HG03066 (cell line): Measurements from ENCODE around the gene NEK1.

ENCODE experiments used
- ATAC-seq: cut with Tn5 transposase; IDR thresholded peaks from one replicate; pipeline ENCODE4 v1.9.1; 2021; ENCODE audit warnings: low read depth; ENCODE audit not compliant: unreplicated experiment

NEK1 gene, protein sequence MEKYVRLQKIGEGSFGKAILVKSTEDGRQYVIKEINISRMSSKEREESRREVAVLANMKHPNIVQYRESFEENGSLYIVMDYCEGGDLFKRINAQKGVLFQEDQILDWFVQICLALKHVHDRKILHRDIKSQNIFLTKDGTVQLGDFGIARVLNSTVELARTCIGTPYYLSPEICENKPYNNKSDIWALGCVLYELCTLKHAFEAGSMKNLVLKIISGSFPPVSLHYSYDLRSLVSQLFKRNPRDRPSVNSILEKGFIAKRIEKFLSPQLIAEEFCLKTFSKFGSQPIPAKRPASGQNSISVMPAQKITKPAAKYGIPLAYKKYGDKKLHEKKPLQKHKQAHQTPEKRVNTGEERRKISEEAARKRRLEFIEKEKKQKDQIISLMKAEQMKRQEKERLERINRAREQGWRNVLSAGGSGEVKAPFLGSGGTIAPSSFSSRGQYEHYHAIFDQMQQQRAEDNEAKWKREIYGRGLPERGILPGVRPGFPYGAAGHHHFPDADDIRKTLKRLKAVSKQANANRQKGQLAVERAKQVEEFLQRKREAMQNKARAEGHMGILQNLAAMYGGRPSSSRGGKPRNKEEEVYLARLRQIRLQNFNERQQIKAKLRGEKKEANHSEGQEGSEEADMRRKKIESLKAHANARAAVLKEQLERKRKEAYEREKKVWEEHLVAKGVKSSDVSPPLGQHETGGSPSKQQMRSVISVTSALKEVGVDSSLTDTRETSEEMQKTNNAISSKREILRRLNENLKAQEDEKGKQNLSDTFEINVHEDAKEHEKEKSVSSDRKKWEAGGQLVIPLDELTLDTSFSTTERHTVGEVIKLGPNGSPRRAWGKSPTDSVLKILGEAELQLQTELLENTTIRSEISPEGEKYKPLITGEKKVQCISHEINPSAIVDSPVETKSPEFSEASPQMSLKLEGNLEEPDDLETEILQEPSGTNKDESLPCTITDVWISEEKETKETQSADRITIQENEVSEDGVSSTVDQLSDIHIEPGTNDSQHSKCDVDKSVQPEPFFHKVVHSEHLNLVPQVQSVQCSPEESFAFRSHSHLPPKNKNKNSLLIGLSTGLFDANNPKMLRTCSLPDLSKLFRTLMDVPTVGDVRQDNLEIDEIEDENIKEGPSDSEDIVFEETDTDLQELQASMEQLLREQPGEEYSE (N-terminal part only)

GRCh38 chr4:169611991-169612870 is at the start of gene NEK1:
NEK1 (minus strand) TSS chr4:169612583; CDS start chr4:169602630, 9,953 bp downstream.
- peak; percentile 91 for ATAC-seq

DNA sequence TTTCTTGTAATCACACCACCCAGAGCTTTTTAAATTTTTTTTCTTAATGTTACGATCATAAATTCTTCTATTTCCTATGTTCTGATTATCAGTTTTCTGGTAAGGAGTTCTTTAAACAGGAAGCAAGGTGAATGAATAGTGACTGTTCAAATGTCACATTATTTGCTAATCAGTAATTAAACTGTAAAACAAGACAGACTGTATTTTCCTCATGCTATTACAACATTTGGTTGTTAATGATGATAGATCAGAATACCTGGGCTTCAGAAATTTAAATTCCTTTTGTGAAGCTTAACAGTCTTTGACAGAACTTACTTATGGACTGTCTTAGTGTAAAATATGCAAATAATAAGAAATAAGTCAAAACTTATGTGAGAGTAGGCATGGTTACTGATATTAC is 49.4 kb upstream of the NEK1 start:
- no peak for ATAC-seq

GRCh38 chr4:169660929-169661328 is 48.5 kb upstream of the NEK1 start:
- no peak for ATAC-seq

DNA sequence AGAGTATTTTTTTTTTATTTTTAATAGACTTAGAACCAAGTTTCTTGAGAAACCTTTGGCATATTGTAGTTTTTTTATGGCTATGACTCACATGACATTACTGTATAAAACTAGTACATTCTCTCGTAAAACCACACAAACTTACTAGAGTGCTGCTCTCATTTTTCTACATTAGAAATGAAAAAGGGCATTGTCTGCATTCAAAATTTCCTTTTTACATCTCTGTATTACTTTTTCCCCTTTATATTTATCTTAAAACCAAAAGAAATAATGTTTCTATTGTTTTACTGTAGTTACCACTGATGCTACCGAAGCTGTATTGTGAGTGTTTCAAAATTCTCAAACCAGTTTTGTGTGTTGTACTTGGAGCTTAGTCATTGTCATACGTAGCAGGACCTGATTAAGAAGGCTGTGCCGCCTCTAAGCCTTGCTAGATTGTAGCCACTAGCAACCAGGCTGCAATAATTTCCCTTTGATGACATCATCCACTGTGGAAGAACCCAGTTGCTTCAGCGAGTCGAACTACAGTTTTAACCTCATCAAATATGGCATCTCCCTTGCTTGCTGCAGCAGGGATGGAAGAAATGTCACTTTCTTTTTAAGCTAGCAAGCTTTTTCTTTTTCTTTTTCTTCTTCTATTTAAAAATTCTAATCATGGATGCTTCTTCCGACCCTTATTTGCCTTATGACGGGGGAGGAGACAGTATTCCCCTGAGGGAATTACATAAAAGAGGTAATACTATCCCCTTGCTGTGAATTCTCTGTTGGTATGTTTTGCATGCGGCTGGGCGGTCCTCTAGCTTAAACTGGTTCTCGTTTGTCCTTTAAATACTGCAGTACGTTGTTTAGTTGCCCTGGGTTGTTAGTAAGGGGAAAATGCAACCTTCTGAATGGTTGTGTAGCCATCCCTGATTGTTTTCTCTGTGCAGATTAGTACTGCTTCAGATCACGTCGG is 47.6 kb upstream of the NEK1 start:
- peak; percentile 94 for ATAC-seq

- no peak for ATAC-seq
Observed at GRCh38 chr4:169658975-169659715, 46.8 kb upstream of the NEK1 start.

DNA sequence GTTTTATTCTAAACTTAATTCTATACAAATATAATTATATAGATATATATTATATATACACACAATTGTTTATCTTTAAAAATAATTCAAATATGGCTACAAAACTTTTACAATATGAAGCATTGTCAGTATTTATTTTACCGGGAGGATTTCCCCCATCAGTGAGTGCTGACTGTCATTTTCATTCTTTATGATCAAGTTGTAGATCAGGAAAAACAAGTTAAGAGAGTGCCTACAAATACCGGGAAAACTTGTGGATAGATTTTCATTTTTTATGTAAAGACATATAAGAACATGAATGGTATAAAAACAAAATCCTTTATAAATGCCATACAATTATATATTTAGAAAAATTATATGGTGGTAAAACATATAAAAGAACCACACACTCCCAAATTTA is 45.8 kb upstream of the NEK1 start:
- no peak for ATAC-seq

DNA sequence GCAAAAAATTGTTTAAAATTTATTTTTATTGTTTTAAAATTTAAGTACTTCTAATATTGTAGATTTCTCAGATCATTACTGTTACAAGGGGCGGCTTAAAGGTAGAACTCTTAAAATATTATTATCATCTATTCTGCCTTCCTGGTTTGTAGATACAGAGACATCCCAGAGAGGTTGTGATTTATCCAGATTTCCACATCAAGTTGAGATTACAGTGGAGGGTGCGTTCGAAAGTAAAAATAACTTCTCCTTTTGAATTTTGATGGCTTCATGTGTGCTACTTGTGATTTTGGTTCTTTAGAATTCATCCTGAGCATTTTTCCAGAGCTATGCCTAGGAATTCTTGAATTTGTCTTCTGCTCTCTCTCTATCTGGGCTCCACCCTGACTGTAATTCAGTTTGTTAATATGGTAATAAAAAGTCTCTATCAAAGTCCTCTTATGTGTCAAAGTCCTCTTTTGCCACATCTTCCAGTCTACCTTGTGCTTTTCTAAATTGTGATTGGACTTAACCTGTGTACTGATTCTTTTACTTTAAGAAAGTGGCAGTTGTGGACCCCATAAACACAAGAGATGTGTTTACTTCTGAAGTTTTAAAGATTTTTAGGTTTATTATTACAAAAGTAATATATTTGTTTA is 45.2 kb upstream of the NEK1 start:
- ATAC-seq: no peak

DNA sequence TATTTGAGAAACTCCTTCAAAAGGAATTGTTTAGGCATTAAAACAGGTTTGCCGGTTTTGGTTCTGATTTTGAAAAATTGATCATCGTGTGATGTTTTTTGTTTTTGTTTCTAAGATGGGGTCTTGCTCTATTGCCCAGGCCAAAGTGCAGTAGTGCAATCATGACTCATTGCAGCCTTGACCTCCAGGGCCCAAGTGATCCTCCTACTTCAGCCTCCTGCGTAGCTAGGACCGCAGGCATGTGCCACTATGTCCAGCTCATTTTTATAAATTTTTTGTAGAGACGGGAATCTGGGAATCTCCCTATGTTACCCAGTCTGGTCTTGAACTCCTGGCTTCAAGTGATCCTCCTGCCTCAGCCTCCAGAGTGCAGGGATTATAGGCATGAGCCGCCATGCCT is 43.0 kb upstream of the NEK1 start:
- ATAC-seq: no peak

DNA sequence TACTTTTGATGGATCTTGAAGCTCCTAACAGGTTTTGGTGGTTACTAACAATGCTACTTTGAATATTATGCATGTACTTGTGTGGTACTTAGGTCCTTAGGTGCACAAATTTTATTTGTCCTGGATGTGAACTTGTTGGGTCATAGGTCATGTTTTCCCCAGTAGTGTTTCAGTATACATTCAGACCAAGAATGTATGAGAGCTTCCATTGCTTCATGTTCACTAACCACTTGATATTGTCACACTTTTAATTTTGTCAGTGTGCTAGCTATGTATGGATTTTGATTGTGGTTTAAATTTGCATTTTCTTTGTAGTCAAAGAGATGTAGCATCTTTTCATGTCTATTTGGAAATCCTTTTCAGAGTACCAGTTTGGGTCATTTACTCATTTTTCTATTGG is 40.2 kb upstream of the NEK1 start:
- ATAC-seq: no peak

DNA sequence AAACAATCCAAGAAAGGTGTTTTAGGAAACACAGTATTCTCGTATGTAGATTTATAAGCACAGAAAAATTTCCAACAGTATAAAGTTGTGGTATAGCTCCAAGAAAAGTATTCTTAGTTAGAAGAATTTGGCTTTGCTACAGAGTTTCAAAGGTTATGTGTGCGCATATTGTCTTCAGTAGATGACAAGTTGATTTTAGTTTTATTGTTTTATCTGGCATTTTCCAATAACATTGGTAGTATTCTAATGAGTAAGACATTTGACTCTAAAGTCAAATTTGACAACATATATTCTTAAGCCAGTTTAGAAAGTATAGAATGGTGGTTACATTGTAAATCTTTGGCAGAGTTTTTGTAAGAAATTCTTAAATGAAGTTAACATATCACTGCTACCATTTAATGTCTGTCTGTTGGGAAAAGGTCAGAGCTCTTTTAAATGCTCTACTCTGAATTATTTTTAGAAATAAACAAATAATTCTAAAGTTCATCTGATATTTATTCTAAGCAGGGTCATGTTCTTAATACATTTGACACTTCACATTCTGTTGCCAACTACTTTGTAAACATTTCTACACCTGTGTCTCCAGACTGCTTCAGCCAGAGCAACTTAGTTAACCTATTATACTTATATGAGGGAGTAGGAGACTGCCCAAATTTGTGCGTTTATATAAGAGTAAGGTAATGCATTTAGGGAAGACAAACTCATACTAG is 38.0 kb upstream of the NEK1 start:
- no peak for ATAC-seq

- ATAC-seq: no peak
Observed at GRCh38 chr4:169649545-169650226, 37.3 kb upstream of the NEK1 start.

- no peak for ATAC-seq
Observed at GRCh38 chr4:169645627-169646026, 33.2 kb upstream of the NEK1 start.

- ATAC-seq: no peak
Observed at GRCh38 chr4:169644802-169645201, 32.4 kb upstream of the NEK1 start.

DNA sequence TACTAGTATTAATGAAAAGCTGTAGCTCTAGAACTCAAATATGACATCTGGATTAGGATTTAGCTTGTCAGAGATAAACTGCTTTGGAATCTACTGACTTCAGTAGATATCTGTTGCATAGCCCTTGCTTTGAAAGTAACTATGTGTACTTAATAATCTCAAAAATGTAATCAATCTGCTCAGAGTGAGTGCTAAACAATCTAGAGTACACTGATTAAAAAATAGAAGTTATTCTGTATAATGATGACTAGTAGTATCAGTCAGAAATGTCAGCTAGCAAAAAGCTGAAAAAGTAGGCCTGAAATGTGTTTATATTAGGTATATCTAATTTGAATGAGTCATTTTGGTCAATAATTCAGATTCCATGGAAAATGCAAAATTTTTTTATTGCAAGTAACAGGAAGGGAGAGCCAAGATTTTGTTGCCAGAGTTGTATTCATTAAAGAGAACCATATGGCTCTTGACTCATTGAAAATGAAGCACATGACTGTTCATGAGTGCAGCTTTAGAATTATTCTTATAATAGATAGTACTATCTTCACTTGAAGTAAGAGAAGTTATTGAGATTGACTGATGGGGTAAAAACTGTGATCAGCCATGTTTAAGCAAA is 28.0 kb upstream of the NEK1 start:
- no peak for ATAC-seq

GRCh38 chr4:169634975-169635374 is 22.6 kb upstream of the NEK1 start:
- no peak for ATAC-seq

DNA sequence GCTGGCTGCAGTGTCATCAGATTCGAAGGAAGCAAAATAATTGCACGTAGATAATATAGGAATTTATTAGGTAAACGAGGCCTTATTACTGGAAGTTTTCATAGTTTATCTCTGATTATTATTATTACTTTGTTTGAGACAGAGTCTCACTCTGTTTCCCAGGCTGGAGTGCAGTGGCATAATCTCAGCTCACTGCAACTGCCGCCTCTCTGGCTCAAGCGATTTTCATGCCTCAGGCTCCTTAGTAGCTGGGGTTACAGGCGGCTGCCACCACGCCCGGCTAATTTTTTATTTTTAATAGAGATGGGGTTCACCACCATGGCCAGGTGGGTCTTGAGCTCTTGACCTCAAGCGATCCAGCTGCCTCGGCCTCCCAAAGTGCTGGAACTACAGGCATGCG is 20.5 kb upstream of the NEK1 start:
- no peak for ATAC-seq
